Measurements from ENCODE around the gene ERCC4. TPM values are rescaled to one million over a fixed set of nuclear protein-coding genes. Genes with fewer than 3 reads are reported as not detected.

ERCC4 gene
- total RNA-seq, 1 donor from 2014 or later = 9.6 TPM

DNA sequence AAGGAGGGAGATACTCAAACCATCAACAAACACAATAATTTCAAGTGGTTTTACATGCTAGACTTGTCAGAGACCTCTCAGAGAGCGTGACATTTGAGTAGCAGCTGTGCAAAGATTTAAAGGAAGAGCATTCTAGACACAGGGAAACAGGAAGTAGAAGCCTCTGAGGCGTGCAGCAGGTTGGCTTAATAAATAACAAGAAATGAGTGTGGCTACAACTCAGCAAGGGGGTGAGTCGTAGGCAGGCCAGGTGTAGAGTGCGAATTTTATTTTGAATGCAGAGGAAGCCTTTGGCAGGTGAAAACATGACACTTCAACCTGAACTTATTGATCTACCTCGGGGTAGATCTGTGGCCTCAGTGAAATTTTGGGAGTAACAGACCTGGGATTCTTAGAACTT, 78.0 kb downstream of the ERCC4 start:
- no peaks in the 10 kb centered on the region for H3K27me3 ChIP-seq
- no peak overlapping the region for H3K27ac ChIP-seq
- DNase-seq (no peak), ATAC-seq (peak; percentile 54)
- no peak overlapping the region for H3K4me3 ChIP-seq
- no peaks in the 10 kb centered on the region for H3K9me3 ChIP-seq
- peaks cover 14% of the 10 kb centered on the region for H3K4me1 ChIP-seq
- TF ChIP-seq, protein P1, sequence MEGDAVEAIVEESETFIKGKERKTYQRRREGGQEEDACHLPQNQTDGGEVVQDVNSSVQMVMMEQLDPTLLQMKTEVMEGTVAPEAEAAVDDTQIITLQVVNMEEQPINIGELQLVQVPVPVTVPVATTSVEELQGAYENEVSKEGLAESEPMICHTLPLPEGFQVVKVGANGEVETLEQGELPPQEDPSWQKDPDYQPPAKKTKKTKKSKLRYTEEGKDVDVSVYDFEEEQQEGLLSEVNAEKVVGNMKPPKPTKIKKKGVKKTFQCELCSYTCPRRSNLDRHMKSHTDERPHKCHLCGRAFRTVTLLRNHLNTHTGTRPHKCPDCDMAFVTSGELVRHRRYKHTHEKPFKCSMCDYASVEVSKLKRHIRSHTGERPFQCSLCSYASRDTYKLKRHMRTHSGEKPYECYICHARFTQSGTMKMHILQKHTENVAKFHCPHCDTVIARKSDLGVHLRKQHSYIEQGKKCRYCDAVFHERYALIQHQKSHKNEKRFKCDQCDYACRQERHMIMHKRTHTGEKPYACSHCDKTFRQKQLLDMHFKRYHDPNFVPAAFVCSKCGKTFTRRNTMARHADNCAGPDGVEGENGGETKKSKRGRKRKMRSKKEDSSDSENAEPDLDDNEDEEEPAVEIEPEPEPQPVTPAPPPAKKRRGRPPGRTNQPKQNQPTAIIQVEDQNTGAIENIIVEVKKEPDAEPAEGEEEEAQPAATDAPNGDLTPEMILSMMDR (IDR thresholded peaks at IDR 0.05) = no peak
- no peaks in the 10 kb centered on the region for H3K36me3 ChIP-seq
- intact Hi-C loops (cut with DNase I) = no loop called here

- Histone ChIP-seq H3K27ac (no peak overlapping the region), H3K4me1 (peaks cover 25% of the 10 kb centered on the region), H3K4me3 (no peak overlapping the region), H3K27me3 (no peaks in the 10 kb centered on the region), H3K9me3 (no peaks in the 10 kb centered on the region), H3K36me3 (no peaks in the 10 kb centered on the region)
- DNase-seq (no peak), ATAC-seq (no peak)
- intact Hi-C loops (cut with DNase I) = no loop called here
- TF ChIP-seq, protein P1 (IDR thresholded peaks at IDR 0.05) = no peak
These were observed 79.3 kb downstream of the ERCC4 start for GRCh38 chr16:13999071-13999894.

DNA sequence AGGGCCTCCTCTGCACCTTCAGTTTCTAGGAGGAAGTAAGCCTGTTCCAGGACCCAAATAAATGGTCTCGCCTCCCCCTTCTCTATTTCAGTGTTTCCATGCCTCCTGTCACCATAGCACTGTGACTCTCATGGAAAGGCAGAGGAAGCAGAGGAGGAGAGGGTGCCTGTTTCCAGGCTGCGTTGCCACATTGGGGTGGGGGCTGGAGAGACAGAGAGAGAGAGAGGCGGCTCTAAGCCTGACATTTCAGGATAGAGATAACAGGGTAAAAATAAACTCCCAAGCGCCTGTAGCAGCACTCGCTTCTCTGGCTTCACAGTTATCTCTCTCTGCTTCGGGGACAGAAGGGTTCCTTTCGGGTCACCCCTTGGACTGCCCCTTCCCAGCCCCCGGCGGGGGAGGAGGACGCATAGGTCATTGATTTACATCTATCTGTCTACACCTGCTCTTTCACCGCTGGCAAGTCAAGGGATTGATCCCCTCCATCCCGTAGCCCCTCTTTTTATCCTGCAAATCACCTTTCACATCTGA, 80.0 kb downstream of the ERCC4 start:
- Histone ChIP-seq H3K36me3 (no peaks in the 10 kb centered on the region), H3K27ac (no peak overlapping the region), H3K27me3 (no peaks in the 10 kb centered on the region), H3K4me3 (no peak overlapping the region), H3K4me1 (peaks cover 27% of the 10 kb centered on the region), H3K9me3 (no peaks in the 10 kb centered on the region)
- DNase-seq = no peak
- TF ChIP-seq, protein P1 (IDR thresholded peaks at IDR 0.05) = no peak
- ATAC-seq = no peak
- intact Hi-C loops (cut with DNase I) = no loop called here

DNA sequence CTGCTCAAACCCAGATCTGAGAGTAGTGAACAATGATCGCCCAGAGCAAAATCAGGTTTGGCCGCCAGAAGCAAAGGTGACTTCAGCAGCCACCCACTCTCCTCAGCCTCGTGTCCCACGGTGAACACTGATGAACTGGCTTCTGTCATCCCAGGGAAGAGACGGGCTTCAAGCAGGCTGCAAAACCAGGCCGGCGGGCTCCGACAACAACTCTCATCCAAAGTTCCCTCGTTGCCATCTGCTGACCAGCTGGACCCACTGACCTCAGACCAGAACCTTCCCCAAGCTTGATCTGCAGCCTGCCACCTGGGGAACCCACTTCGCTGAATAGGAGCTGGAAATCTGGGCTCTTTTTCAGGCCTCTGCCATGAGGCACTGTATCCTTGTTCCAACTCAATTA, 81.6 kb downstream of the ERCC4 start:
- no peak for ATAC-seq
- DNase-seq = no peak
- no peaks in the 10 kb centered on the region for H3K36me3 ChIP-seq
- H3K4me1 ChIP-seq = peaks cover 27% of the 10 kb centered on the region
- no peaks in the 10 kb centered on the region for H3K9me3 ChIP-seq
- TF ChIP-seq, protein P1 (IDR thresholded peaks at IDR 0.05) = no peak
- intact Hi-C loops (cut with DNase I) = no loop called here
- no peak overlapping the region for H3K4me3 ChIP-seq
- no peak overlapping the region for H3K27ac ChIP-seq
- no peaks in the 10 kb centered on the region for H3K27me3 ChIP-seq

Other genes starting within 250 kb of the ERCC4 start
- 54.7 TPM for gene MRTFB, start 151.2 kb downstream of the ERCC4 start, total RNA-seq